Kidney epithelial cell (primary cell): Measurements from ENCODE around the gene ADGRF1. TPM values are rescaled to one million over a fixed set of nuclear protein-coding genes. Genes with fewer than 3 reads are reported as not detected.

ENCODE experiments used
- DNase-seq: peaks from one replicate; pipeline ENCODE4 v3.0.0-alpha.2; 2010; ENCODE audit warnings: low read depth
- H3K27me3 ChIP-seq: 2 replicates; pipeline ENCODE4 v1.6.0; 2011; ENCODE audit warnings: low read length; ENCODE audit not compliant: control insufficient read depth, insufficient read depth
- H3K36me3 ChIP-seq: 2 replicates; pipeline ENCODE4 v1.5.1; 2011; ENCODE audit warnings: low read length; ENCODE audit not compliant: control insufficient read depth, insufficient read depth
- H3K4me3 ChIP-seq: 2 replicates; pipeline ENCODE4 v1.5.1; 2011; ENCODE audit warnings: low read depth, mild to moderate bottlenecking, control low read depth, low read length
- CTCF ChIP-seq: IDR thresholded peaks from 2 replicates; pipeline ENCODE4 v1.5.1; 2011; ENCODE audit warnings: mild to moderate bottlenecking, moderate library complexity, low read length, control low read depth, inconsistent platforms; ENCODE audit not compliant: insufficient read depth, poor library complexity, severe bottlenecking
- total RNA-seq: library from RNA; depleted of rRNA; stranded (reverse); fragments of >200 nt; gene quantifications from 2 replicates; pipeline ENCODE4 v1.2.3, GENCODE V29; 2015

Gene ADGRF1
- total RNA-seq, 1 donor from 2014 or later = 5.3 TPM

GRCh38 chr6:47075168-47075567 lies 33.0 kb upstream of the ADGRF1 start:
- Histone ChIP-seq H3K36me3 (no peaks in the 10 kb centered on the region), H3K4me3 (no peak overlapping the region), H3K27me3 (no peaks in the 10 kb centered on the region)
- DNase-seq = no peak
- TF ChIP-seq CTCF = no peak

GRCh38 chr6:47073125-47074110 lies 31.3 kb upstream of the ADGRF1 start:
- H3K36me3 ChIP-seq = no peaks in the 10 kb centered on the region
- peak; percentile 21 for TF ChIP-seq CTCF

GRCh38 chr6:47072667-47073066 lies 30.5 kb upstream of the ADGRF1 start:
- H3K4me3 ChIP-seq = no peak overlapping the region
- no peaks in the 10 kb centered on the region for H3K27me3 ChIP-seq
- DNase-seq = no peak
- H3K36me3 ChIP-seq = no peaks in the 10 kb centered on the region
- no peak for TF ChIP-seq CTCF

More at GRCh38 chr6:47073125-47074110, 31.3 kb upstream of the ADGRF1 start:
- Histone ChIP-seq H3K4me3 (no peak overlapping the region), H3K27me3 (no peaks in the 10 kb centered on the region)
- DNase-seq = no peak

GRCh38 chr6:47071681-47072080 lies 29.5 kb upstream of the ADGRF1 start:
- no peak for DNase-seq
- Histone ChIP-seq H3K36me3 (no peaks in the 10 kb centered on the region), H3K27me3 (no peaks in the 10 kb centered on the region), H3K4me3 (no peak overlapping the region)
- no peak for TF ChIP-seq CTCF

- Histone ChIP-seq H3K36me3 (no peaks in the 10 kb centered on the region), H3K27me3 (no peaks in the 10 kb centered on the region), H3K4me3 (no peak overlapping the region)
- no peak for TF ChIP-seq CTCF
- no peak for DNase-seq
These were observed 28.3 kb upstream of the ADGRF1 start for GRCh38 chr6:47070461-47070860.

- TF ChIP-seq CTCF = no peak
- DNase-seq = no peak
- H3K36me3 ChIP-seq = no peaks in the 10 kb centered on the region
- H3K4me3 ChIP-seq = no peak overlapping the region
- no peaks in the 10 kb centered on the region for H3K27me3 ChIP-seq
These were observed 27.0 kb upstream of the ADGRF1 start for GRCh38 chr6:47069156-47069555.
